HL-60 (cell line): Measurements from ENCODE around the gene BCAS3.

Experiments
- DNase-seq, 2 experiments: peaks; one replicate each; pipeline ENCODE4 v3.0.0-alpha.2; 2010 to 2020; ENCODE audit warnings: low read depth in 1 of 2, low spot score in 1 of 2
- H3K27ac ChIP-seq: fragments of 250-450 bp; sonication (Bioruptor Pico); replicated peaks from 2 replicates; pipeline ENCODE4 v1.5.1; 2020; ENCODE audit warnings: mild to moderate bottlenecking, moderate library complexity
- H3K27me3 ChIP-seq: fragments of 250-450 bp; sonication (Bioruptor Pico); 2 replicates; pipeline ENCODE4 v1.5.1; 2021; ENCODE audit warnings: mild to moderate bottlenecking, moderate library complexity; ENCODE audit not compliant: insufficient read depth, poor library complexity, severe bottlenecking
- H3K4me3 ChIP-seq: replicated peaks from 2 replicates; pipeline ENCODE4 v1.5.1; 2011; ENCODE audit warnings: mild to moderate bottlenecking, control low read depth, low read length; ENCODE audit not compliant: insufficient read depth
- CTCF ChIP-seq: IDR thresholded peaks from one replicate; pipeline ENCODE4 v1.5.1; 2011; ENCODE audit warnings: low read length, control low read depth, inconsistent platforms; ENCODE audit not compliant: insufficient read depth
- GABPA ChIP-seq: IDR thresholded peaks from 2 replicates; pipeline ENCODE4 v1.6.1; 2012; ENCODE audit warnings: low read depth
- POLR2AphosphoS5 ChIP-seq: IDR thresholded peaks from 2 replicates; pipeline ENCODE4 v1.6.1; 2012; ENCODE audit warnings: low read depth
- REST ChIP-seq: IDR thresholded peaks from 2 replicates; pipeline ENCODE4 v1.6.1; 2012; ENCODE audit warnings: low read depth; ENCODE audit not compliant: insufficient replicate concordance
- SPI1 ChIP-seq: IDR thresholded peaks from 2 replicates; pipeline ENCODE4 v1.6.1; 2012; ENCODE audit warnings: low read depth, mild to moderate bottlenecking, borderline replicate concordance

Gene BCAS3

GRCh38 chr17:61372436-61372835 lies 694.8 kb downstream of the BCAS3 start:
- no peaks in the 10 kb centered on the region for H3K27me3 ChIP-seq
- no peak for DNase-seq
- TF ChIP-seq POLR2AphosphoS5 (no peak), CTCF (no peak), GABPA (no peak), SPI1 (no peak), REST (no peak)
- no peak overlapping the region for H3K27ac ChIP-seq
- no peak overlapping the region for H3K4me3 ChIP-seq

- Histone ChIP-seq H3K4me3 (no peak overlapping the region), H3K27me3 (no peaks in the 10 kb centered on the region), H3K27ac (no peak overlapping the region)
- TF ChIP-seq GABPA (no peak), SPI1 (no peak)
- no peak for DNase-seq
These were observed 699.5 kb downstream of the BCAS3 start for GRCh38 chr17:61376931-61377838.

- Histone ChIP-seq H3K4me3 (no peak overlapping the region), H3K27me3 (no peaks in the 10 kb centered on the region), H3K27ac (no peak overlapping the region)
- TF ChIP-seq SPI1 (no peak), CTCF (no peak), POLR2AphosphoS5 (no peak), REST (no peak)
- DNase-seq = no peak
These were observed 701.2 kb downstream of the BCAS3 start for GRCh38 chr17:61378658-61379456.

GRCh38 chr17:61379457-61380216 lies 702.0 kb downstream of the BCAS3 start:
- DNase-seq = no peak
- no peak overlapping the region for H3K27ac ChIP-seq
- no peak for TF ChIP-seq POLR2AphosphoS5
- no peak for TF ChIP-seq GABPA
- TF ChIP-seq SPI1 = no peak
- TF ChIP-seq REST = no peak
- no peak for TF ChIP-seq CTCF
- H3K27me3 ChIP-seq = no peaks in the 10 kb centered on the region
- no peak overlapping the region for H3K4me3 ChIP-seq
